Motor neuron (in vitro differentiated cells): ENCODE data around the gene C19orf85. TPM values are rescaled to one million over a fixed set of nuclear protein-coding genes. Genes with fewer than 3 reads are reported as not detected.

ENCODE experiments used
- ATAC-seq, 8 experiments: fragments of 200-7000 bp; cut with Tn5 transposase; replicated peaks in 6 of 8; 2 replicates each; pipeline ENCODE4 v1.8.0; 2021; ENCODE audit warnings: mild to moderate bottlenecking in 8 of 8, moderate library complexity in 8 of 8
- H3K27ac ChIP-seq, 2 donors: fragments of 250-450 bp; sonication (Bioruptor Pico); 2 replicates each; pipeline ENCODE4 v1.9.0; 2021; ENCODE audit warnings: antibody characterized with exemption in 2 of 2, mild to moderate bottlenecking in 2 of 2, moderate library complexity in 1 of 2
- H3K4me1 ChIP-seq, 2 donors: fragments of 250-450 bp; sonication (Bioruptor Pico); replicated peaks in 1 of 2; 2 replicates each; pipeline ENCODE4 v1.6.1; 2021; ENCODE audit warnings: antibody characterized with exemption in 2 of 2, mild to moderate bottlenecking in 2 of 2, moderate library complexity in 1 of 2
- H3K4me3 ChIP-seq, 5 donors: fragments of 250-450 bp; sonication (Bioruptor Pico); 2 replicates each; pipeline ENCODE4 v1.9.0; 2021; ENCODE audit warnings: antibody characterized with exemption in 5 of 5, mild to moderate bottlenecking in 5 of 5, moderate library complexity in 4 of 5
- WGBS, 10 experiments: fragments of 450-650 bp; shearing (Covaris generic); methylation state at CpG; one replicate each; pipeline ENCODE4 v1.0.0; 2022; 5-methylcytosine and 5-hydroxymethylcytosine counted together
- in situ Hi-C, 9 experiments: fragments of 400-800 bp; cut with MboI; loops; one replicate each; pipeline ENCODE4 v1.15.0; 2021; ENCODE audit warnings: low sequenced_read_pairs in 9 of 9, low pct_unique_long_range_greater_than_20kb in 2 of 9; ENCODE audit not compliant: unreplicated experiment in 9 of 9
- total RNA-seq, 8 experiments: library from RNA; unstranded; fragments of 300-600 nt; gene quantifications; 2 replicates each; pipeline versions ENCODE4 v1.2.3 to v1.2.4, GENCODE V29; 2022

The C19orf85 gene
- total RNA-seq, 8 experiments from 2014 or later, result 0.05 to 1.3 (median 0.72) TPM; not detected in 1

DNA sequence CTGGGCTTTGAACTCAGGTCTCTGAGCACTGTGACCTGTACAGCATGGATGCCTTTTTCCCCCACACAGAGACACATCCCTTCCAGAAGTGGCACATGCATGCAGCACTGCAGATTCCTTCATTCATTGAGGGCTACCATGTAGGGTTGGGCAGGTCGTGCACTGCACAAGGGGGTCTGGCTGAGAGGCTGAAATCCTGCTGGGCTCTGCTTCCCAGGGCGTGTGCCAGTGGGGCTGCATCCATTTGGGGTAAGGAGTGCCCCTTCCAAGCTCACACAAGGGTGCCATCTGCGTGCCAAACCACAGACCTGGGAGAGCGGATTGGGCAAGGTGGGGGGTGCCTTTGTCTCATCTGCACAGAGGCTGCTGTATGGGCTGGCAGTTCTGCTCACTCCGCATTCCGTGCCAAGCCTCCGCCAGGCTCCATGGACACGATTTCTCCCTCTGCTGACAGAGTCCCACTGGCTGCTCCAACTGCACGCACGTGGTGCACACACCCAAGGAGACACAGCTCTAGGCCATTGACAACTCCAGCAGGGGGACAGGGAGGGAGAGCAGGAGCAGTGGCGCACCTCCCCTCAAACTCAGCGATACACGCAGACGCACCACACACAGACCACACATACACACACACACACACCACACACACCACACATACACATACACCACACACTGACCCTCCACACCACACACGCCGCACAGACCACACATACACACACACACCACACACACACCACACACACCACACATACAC is 17.0 kb downstream of the C19orf85 start:
- in situ Hi-C loops, result loop anchor here in 1 of 9 experiments (25.0 kb wide), 1 partner anchor 310 kb away; the partner anchor contains the start of gene TNNT1
- H3K4me1 ChIP-seq, result peaks cover 19 to 28% of the 10 kb centered on the region in 2 donors
- H3K4me3 ChIP-seq, result no peak overlapping the region
- no peak overlapping the region for H3K27ac ChIP-seq
- WGBS, 10 experiments, result 0 to 35% (median 9%) methylated on average over 1 to 6 of the region's 16 CpGs; no CpG with 5 or more reads in 4 of the 10 experiments
- peak; percentile 6 to 77 (median 56) for ATAC-seq

DNA sequence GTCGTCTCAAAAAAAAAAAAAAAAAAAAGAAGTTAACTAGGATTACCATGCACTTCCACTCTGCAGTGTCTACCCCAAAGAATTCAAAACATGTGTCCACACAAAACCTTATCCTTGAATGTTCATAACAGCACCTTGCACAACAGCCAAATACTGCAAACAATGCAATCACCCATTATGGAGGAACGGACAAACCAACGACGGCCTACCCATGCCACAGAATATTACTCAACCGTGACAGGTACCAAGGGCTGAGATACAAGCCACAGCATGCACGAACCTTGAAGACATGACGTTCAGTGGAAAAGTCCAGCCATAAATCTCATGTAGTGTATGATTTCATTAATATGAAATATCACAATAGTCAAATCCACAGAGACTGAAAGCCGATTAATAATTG is 18.5 kb downstream of the C19orf85 start:
- in situ Hi-C loops, result loop anchor here in 1 of 9 experiments (25.0 kb wide), 1 partner anchor 309 kb away; the partner anchor contains the start of gene TNNT1
- WGBS, 10 experiments, result 0 to 100% (median 56%) methylated on average over 1 to 8 of the region's 8 CpGs; no CpG with 5 or more reads in 2 of the 10 experiments

DNA sequence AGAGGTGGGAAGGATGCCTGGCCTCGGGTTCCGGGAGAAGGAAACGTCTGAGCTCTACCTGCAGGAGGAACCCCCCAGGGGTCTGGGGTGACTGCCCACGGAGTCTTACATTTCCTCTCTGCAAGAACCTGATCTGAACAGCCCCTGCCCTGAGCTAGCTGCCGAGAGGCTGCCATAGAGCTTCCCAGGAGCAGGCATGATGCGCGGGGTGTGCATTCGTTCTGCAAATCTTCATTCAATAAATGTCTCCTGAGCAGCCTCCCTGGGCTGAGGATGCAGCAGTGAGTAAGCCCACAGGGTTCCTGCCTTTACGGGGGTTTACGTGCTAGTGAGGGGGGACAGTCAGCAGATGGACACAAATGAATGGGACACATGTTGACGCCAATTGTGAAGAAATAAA is 19.9 kb downstream of the C19orf85 start:
- WGBS, 10 experiments, result 14 to 75% (median 55%) methylated on average over 1 to 9 of the region's 11 CpGs; no CpG with 5 or more reads in 4 of the 10 experiments
- in situ Hi-C loops, result loop anchor here in 1 of 9 experiments (25.0 kb wide), 1 partner anchor 307 kb away; the partner anchor contains the start of gene TNNT1
- H3K4me3 ChIP-seq, result no peak overlapping the region
- ATAC-seq, result no peak
- H3K4me1 ChIP-seq, result peaks cover 36 to 46% of the 10 kb centered on the region in 2 donors
- H3K27ac ChIP-seq, result no peak overlapping the region

More for the DNA sequence above, 18.5 kb downstream of the C19orf85 start:
- no peak overlapping the region for H3K4me3 ChIP-seq
- no peak for ATAC-seq
- peaks cover 33 to 43% of the 10 kb centered on the region in 2 donors for H3K4me1 ChIP-seq
- H3K27ac ChIP-seq, result no peak overlapping the region

DNA sequence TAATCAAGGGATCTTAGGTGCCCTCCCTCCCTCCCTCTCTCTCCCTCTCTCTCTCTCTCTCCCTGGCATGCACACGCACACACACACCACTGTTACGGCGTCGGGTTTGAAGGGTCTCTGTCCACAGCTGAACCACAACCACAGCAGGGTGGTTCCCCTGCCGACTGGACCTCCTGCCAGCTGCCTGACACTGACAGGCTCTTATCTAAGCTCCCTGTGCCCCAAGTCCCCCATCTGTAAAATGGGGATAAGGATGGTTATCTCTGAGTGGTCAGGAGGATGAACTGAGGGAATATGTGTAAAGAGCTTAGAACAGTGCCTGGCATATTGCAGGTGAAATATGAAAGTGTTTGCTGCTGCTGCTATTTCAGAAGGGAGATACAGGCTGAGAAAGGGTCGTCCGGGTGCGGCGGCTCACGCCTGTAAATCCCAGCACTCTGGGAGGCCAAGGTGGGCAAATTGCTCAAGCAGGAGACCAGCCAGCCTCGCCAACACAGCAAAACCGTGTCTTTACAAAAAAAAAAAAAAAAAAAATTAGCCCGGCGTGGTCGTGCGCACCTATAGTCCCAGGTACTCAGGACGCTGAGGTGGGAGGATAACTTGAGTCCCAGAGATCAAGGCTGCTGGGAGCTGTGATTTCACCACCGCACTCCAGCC is 20.6 kb downstream of the C19orf85 start:
- Histone ChIP-seq H3K4me3 (no peak overlapping the region), H3K4me1 (peaks cover 33 to 41% of the 10 kb centered on the region in 2 donors), H3K27ac (no peak overlapping the region)
- in situ Hi-C loops, result loop anchor here in 1 of 9 experiments (25.0 kb wide), 1 partner anchor 307 kb away; the partner anchor contains the start of gene TNNT1
- 10 to 69% (median 42%) methylated on average over 2 to 7 of the region's 18 CpGs; no CpG with 5 or more reads in 4 of the 10 experiments for WGBS, 10 experiments
- no peak for ATAC-seq

DNA sequence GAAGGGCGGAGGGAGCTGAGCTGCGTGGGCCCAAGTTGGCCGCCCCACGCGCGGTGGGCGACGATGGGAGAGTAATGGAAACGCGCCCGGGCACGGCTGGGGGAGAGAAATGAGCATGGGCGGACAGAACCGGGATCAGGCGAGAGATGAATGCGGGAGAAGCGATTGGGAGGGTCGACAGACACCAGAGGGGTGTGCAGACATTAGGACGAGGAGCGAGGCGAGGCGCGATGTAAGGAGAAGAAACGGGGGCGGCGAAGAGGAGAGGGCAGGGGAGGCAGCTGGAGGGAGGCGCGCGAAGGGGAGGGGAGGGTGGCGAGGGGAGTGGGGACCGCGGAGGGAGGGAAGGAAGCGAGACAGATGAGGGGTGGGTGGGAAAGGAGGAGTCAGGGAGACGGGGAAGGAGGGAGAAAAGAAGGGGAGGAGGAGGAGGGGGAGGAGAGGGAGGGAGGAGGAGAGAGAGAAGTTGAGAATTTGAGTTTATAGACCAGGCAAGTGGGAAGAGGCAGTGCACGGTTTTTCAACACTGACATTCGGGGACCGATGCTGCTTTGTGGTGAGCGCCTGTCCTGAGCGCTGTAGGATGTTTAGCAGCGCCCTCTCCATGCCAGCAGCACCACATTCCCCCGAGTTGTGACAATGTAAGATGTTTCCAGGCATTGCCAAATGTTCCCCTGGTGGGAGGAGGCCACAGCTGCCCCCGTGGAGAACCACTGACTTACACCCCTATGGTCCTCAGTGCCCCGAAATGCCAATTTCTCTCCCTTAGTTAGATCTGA is 21.3 kb downstream of the C19orf85 start, which contains the start of gene SHISA7:
SHISA7 (minus strand) TSS at position 256 of the 779 bp plus-strand sequence. CDS start 437 bp downstream, outside the sequence.
- Histone ChIP-seq H3K4me1 (peaks cover 33 to 41% of the 10 kb centered on the region in 2 donors), H3K27ac (no peak within 1 kb of the TSS), H3K4me3 (peak within 1 kb of the TSS; percentile 7 to 28 (median 14))
- WGBS, 10 experiments, result 0 to 20% (median 2%) methylated on average over 1 to 8 of the region's 43 CpGs; no CpG with 5 or more reads in 3 of the 10 experiments
- in situ Hi-C loops, result loop anchor here in 1 of 9 experiments (25.0 kb wide), 1 partner anchor 306 kb away; the partner anchor contains the start of gene TNNT1
- peak in 5 of 8 experiments; percentile 26 to 65 (median 62) for ATAC-seq

DNA sequence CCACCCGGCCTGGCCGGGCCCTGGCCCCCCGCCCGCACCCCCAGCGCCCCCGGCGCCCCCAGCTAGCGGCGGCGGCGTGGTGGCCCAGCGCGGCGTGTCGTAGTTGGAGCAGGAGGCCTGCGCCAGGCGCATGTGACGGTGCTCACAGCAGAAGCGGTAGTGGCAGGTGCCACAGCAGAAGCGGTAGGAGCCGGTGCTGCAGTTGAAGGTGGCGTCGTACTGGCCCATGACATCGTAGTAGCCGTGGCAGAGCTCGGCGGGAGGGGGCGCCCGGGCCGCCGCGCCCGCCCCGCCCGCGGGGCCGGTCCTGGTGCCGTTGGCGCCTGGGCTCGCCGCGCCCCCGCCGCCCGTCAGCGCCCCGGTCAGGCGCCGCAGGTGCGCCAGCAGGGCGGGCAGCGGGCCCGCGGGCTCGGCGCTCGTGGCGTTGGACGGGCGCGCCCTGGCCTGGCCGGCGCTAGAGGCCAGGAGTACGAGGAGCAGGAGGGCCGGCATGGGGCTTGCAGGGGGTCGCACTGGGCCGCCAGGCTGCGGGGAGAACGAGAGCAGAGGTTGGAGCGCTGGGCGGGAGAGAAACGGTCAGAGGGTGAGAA is 22.1 kb downstream of the C19orf85 start:
- in situ Hi-C loops, result loop anchor here in 1 of 9 experiments (25.0 kb wide), 1 partner anchor 305 kb away; the partner anchor contains the start of gene TNNT1
- WGBS, 10 experiments, result 1% methylated on average over 12 of the region's 72 CpGs; no CpG with 5 or more reads in 9 of the 10 experiments
- peak overlapping the region in 4 of 5 donors; percentile 3 to 28 (median 21) for H3K4me3 ChIP-seq
- no peak overlapping the region for H3K27ac ChIP-seq
- peak; percentile 17 to 60 (median 41) for ATAC-seq
- H3K4me1 ChIP-seq, result peaks cover 33 to 41% of the 10 kb centered on the region in 2 donors

DNA sequence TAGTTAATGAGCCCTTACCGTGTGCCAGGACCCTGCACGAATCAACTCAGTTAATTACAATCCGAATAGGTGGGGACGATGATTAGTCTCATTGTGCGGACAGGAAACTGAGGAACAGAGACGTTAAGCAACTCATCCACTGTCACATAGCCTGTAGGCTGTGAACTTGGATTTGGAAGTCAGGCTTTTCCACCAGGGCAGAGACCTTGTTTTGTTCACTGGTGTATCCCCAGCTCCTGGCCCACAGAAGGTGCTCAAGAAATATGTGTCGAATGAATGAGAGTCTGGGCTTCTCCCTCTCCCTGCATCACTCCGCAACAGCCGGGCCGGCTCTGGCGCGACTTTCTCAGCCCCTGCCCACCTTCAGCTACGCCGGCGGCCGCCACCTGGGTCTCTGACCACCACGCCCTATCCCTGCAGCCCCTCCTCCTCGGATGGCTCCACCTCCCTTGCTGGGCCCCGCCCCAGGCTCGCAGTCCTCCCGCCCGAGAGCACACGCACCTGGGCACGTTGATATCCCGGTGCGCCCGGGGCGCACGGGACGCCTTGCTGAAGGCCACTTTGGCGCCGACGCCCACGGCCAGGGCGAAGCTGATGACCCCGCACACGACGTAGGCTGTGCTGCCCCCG is 22.7 kb downstream of the C19orf85 start:
- WGBS, 10 experiments, result 0 to 30% (median 11%) methylated on average over 1 to 7 of the region's 39 CpGs

DNA sequence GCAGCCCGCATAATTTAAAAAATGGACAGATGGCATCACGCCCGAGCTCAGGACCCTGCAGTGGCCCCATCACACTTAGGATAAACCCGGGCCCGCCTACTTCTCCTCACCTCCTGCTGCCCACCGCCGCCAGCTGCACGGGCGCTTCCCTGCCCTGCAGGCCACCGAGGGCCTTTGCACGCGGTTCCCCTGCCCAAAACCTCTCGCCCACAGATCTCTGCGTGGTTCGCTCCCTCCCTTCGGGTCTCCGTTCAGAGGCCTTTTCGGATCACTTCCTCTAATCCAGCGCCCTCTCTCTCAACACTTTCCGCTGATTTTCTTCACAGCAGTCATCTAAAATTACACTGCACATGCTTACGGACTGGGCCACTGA is 23.2 kb downstream of the C19orf85 start:
- Histone ChIP-seq H3K4me3 (no peak overlapping the region), H3K4me1 (peaks cover 33 to 41% of the 10 kb centered on the region in 2 donors), H3K27ac (no peak overlapping the region)
- in situ Hi-C loops, result loop anchor here in 1 of 9 experiments (25.0 kb wide), 1 partner anchor 304 kb away; the partner anchor contains the start of gene TNNT1
- WGBS, 10 experiments, result 0 to 50% (median 20%) methylated on average over 1 to 13 of the region's 21 CpGs; no CpG with 5 or more reads in 2 of the 10 experiments
- no peak for ATAC-seq

More for the DNA sequence above, 22.7 kb downstream of the C19orf85 start:
- peak in 6 of 8 experiments; percentile 6 to 19 (median 14) for ATAC-seq
- H3K4me1 ChIP-seq, result peaks cover 33 to 41% of the 10 kb centered on the region in 2 donors
- peak overlapping the region in 4 of 5 donors; percentile 3 to 28 (median 21) for H3K4me3 ChIP-seq
- in situ Hi-C loops, result loop anchor here in 1 of 9 experiments (25.0 kb wide), 1 partner anchor 305 kb away; the partner anchor contains the start of gene TNNT1
- H3K27ac ChIP-seq, result no peak overlapping the region

DNA sequence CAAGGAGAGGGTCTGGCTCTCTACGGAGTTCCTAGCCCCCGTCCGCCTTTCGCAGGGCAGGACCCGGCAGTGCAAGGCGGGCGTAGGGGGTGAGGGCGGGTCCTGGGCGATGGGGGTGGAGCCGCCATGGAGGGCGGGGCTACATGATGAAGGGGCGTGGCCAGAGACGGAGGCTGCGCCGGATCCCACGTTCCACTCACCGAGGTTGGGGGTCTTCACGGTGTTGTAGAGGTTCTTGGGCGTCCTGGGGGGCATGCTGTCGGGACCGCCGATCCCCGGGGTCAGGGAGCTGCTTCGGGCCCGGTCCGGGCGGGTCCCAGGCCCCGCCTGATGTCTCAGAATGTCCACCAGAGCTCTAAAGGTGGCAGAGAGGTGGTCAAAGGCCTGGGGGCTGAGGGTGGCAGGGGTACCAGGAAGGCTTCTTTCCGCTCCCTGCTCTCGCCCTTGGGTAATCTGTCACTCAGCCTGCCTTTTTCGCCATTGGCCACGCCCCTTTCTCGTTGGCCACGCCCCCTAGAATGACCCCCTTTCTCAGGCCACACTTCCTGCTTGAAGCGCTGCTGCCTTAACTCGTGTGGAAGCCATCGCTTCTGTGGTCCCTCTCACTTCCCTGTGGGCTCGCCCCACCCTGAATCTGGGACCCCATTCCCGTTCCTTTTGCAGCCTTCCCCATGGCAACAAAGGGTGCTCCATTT is 24.0 kb downstream of the C19orf85 start:
- WGBS, 10 experiments, result 0 to 100% (median 5%) methylated on average over 1 to 10 of the region's 39 CpGs; no CpG with 5 or more reads in 5 of the 10 experiments
- ATAC-seq, result peak in 3 of 8 experiments; percentile 4 to 8 (median 5)
- Histone ChIP-seq H3K27ac (no peak overlapping the region), H3K4me3 (peak overlapping the region in 4 of 5 donors; percentile 9 to 21 (median 16)), H3K4me1 (peaks cover 33 to 41% of the 10 kb centered on the region in 2 donors)
- in situ Hi-C loops, result loop anchor here in 1 of 9 experiments (25.0 kb wide), 1 partner anchor 303 kb away; the partner anchor contains the start of gene TNNT1

DNA sequence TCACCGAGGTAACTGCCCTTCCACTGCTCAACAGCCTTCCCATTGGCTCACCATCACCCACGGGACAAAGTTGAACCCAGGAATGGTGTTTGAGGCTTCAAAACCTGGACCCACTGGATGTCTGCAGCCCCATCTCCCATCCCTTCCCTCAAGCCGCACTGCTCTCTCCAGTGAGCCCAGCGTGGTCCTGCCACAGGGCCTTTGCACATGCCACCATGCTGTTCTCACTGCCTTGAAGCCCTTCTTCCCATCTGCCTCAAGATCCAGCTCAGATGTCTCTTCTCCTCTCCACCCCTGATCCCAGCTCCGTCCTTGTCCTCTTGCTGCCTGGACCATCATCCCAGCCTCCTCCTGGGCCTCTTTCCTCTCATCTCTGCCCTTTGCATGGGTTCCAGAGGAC is 25.5 kb downstream of the C19orf85 start:
- in situ Hi-C loops, result loop anchor here in 1 of 9 experiments (25.0 kb wide), 1 partner anchor 302 kb away; the partner anchor contains the start of gene TNNT1
- 0 to 70% (median 42%) methylated on average over 1 to 4 of the region's 5 CpGs; no CpG with 5 or more reads in 5 of the 10 experiments for WGBS, 10 experiments
- no peak overlapping the region for H3K4me3 ChIP-seq
- no peak overlapping the region for H3K27ac ChIP-seq
- peaks cover 23 to 32% of the 10 kb centered on the region in 2 donors for H3K4me1 ChIP-seq
- no peak for ATAC-seq
